B cell (primary cell): ENCODE results near the gene GLRX5. TPM values are rescaled to one million over a fixed set of nuclear protein-coding genes. Genes with fewer than 3 reads are reported as not detected.

Experiments used
- ATAC-seq: fragments of 200-7000 bp; cut with Tn5 transposase; one replicate; pipeline ENCODE4 v1.10.0; 2021; ENCODE audit warnings: low read depth, mild to moderate bottlenecking, moderate number of reproducible peaks, moderate library complexity
- CTCF ChIA-PET: fragments of 350-600 bp; sonication (Branson Sonifier 250); formaldehyde crosslinking; loops from one replicate; lab custom pipeline; 2021; ENCODE audit warnings: antibody characterized with exemption, inconsistent platforms; lab: Charles Lee
- POLR2A ChIA-PET: fragments of 350-600 bp; sonication (Branson Sonifier 250); formaldehyde crosslinking; loops from one replicate; lab custom pipeline; 2021; ENCODE audit warnings: antibody characterized with exemption; lab: Charles Lee
- DNase-seq: peaks from one replicate; pipeline ENCODE4 v3.0.0; 2013
- H2AFZ ChIP-seq: 2 replicates; pipeline ENCODE4 v1.6.1; 2012; ENCODE audit warnings: mild to moderate bottlenecking, low read depth, low read length; ENCODE audit not compliant: insufficient read depth, poor library complexity, severe bottlenecking
- H3K27ac ChIP-seq, 2 donors: 1 replicate in 1 of 2; 2 replicates in 1 of 2; pipeline ENCODE4 v1.5.1; 2012 to 2013; ENCODE audit warnings: low read length in 2 of 2, mild to moderate bottlenecking in 2 of 2, moderate library complexity in 1 of 2
- H3K27me3 ChIP-seq, 4 experiments: fragments of 200-600 bp in 1 of 4; sonication (generic) in 1 of 4; replicated peaks in 1 of 4; 1 replicate in 2 of 4; 2 replicates in 2 of 4; pipeline versions ENCODE4 v1.6.1 to v1.7.0; 2013 to 2016; ENCODE audit warnings: low read length in 3 of 4, mild to moderate bottlenecking in 2 of 4, mixed read lengths in 1 of 4, moderate library complexity in 1 of 4; ENCODE audit not compliant: insufficient read depth in 4 of 4, control insufficient read depth in 3 of 4; ENCODE audit errors: control extremely low read depth in 1 of 4
- H3K36me3 ChIP-seq, 2 experiments: replicated peaks in 1 of 2; 1 replicate in 1 of 2; 2 replicates in 1 of 2; pipeline versions ENCODE4 v1.6.1 to v1.7.1; 2013; ENCODE audit warnings: low read length in 1 of 2; ENCODE audit not compliant: insufficient read depth in 2 of 2, control insufficient read depth in 1 of 2; ENCODE audit errors: control extremely low read depth in 1 of 2, extremely low read depth in 1 of 2
- H3K4me1 ChIP-seq, 2 donors: fragments of 200-600 bp in 1 of 2; sonication (generic) in 1 of 2; 1 replicate in 1 of 2; 2 replicates in 1 of 2; pipeline versions ENCODE4 v1.5.1 to v1.6.1; 2013 to 2017; ENCODE audit warnings: low read length in 2 of 2; ENCODE audit not compliant: control insufficient read depth in 2 of 2, insufficient read depth in 2 of 2
- H3K4me2 ChIP-seq: replicated peaks from 2 replicates; pipeline ENCODE3; 2012; ENCODE audit warnings: mild to moderate bottlenecking, low read depth, low read length; ENCODE audit not compliant: poor library complexity, severe bottlenecking
- H3K4me3 ChIP-seq, 5 experiments: fragments of 200-600 bp in 1 of 5; sonication (generic) in 1 of 5; 1 replicate in 3 of 5; 2 replicates in 2 of 5; pipeline versions ENCODE4 v1.5.1 to v1.7.0; 2011 to 2016; ENCODE audit warnings: low read length in 4 of 5, mild to moderate bottlenecking in 4 of 5, low read depth in 2 of 5, control low read depth in 1 of 5, moderate library complexity in 1 of 5; ENCODE audit not compliant: insufficient read depth in 1 of 5; ENCODE audit errors: control extremely low read depth in 1 of 5, extremely low read depth in 1 of 5
- H3K79me2 ChIP-seq: fragments of 200-600 bp; sonication (generic); one replicate; pipeline ENCODE4 v1.6.0; 2016; ENCODE audit warnings: low read length; ENCODE audit not compliant: control insufficient read depth, insufficient read depth
- H3K9ac ChIP-seq: fragments of 200-600 bp; sonication (generic); 2 replicates; pipeline ENCODE4 v1.6.1; 2017; ENCODE audit warnings: mild to moderate bottlenecking, low read length, moderate library complexity
- H3K9me3 ChIP-seq, 3 donors: one replicate each; pipeline versions ENCODE4 v1.6.1 to v1.7.1; 2013; ENCODE audit warnings: low read length in 2 of 3; ENCODE audit not compliant: control insufficient read depth in 2 of 3, insufficient read depth in 1 of 3; ENCODE audit errors: control extremely low read depth in 1 of 3
- H4K20me1 ChIP-seq: 2 replicates; pipeline ENCODE4 v1.6.0; 2012; ENCODE audit warnings: mild to moderate bottlenecking, low read length; ENCODE audit not compliant: insufficient read depth, control insufficient read depth, poor library complexity, severe bottlenecking
- H3K27ac Mint-ChIP-seq: one replicate; pipeline ENCODE4 v1.8.0; 2021; ENCODE audit warnings: mixed read lengths
- H3K27me3 Mint-ChIP-seq: one replicate; pipeline ENCODE4 v1.8.0; 2021; ENCODE audit warnings: mixed read lengths
- H3K4me1 Mint-ChIP-seq: one replicate; pipeline ENCODE4 v1.8.0; 2021; ENCODE audit warnings: mixed read lengths
- H3K4me3 Mint-ChIP-seq: one replicate; pipeline ENCODE4 v1.8.0; 2021; ENCODE audit warnings: mixed read lengths
- H3K9me3 Mint-ChIP-seq: one replicate; pipeline ENCODE4 v1.8.0; 2022; ENCODE audit warnings: mixed read lengths; ENCODE audit not compliant: insufficient read depth
- CTCF ChIP-seq: fragments of 200-600 bp; IDR thresholded peaks from one replicate; pipeline ENCODE4 v1.8.0; 2022; ENCODE audit warnings: antibody characterized with exemption, mild to moderate bottlenecking
- EZH2 ChIP-seq: IDR thresholded peaks from 2 replicates; pipeline ENCODE4 v1.6.1; 2012; ENCODE audit warnings: borderline replicate concordance, low read depth, mild to moderate bottlenecking, moderate library complexity, low read length; ENCODE audit not compliant: insufficient read depth, poor library complexity, severe bottlenecking
- WGBS: methylation state at CpG from one replicate; pipeline ENCODE4 v1.1.5; 2013; ENCODE audit warnings: missing lambda C conversion rate; ENCODE audit not compliant: insufficient coverage; 5-methylcytosine and 5-hydroxymethylcytosine counted together
- intact Hi-C: fragments of 100-400 bp; cut with micrococcal nuclease; formaldehyde crosslinking; loops from one replicate; pipeline ENCODE4 v1.10.0; 2022
- polyA plus RNA-seq: library from polyadenylated mRNA; depleted of rRNA; stranded (reverse); fragments of >200 nt; gene quantifications from 2 replicates; pipeline ENCODE4 v1.2.3, GENCODE V29; 2012
- total RNA-seq, 2 donors: library from RNA; stranded (reverse); fragments of 120-200 nt in 1 of 2; gene quantifications; 1 replicate in 1 of 2; 2 replicates in 1 of 2; pipeline versions ENCODE4 v1.2.3 to v1.2.4, GENCODE V29; 2013 to 2022

Gene GLRX5
- total and polyA plus RNA-seq, 2 donors (not counting 1 experiment from before 2014, with no cell fraction given) = 7.8 to 18.4 TPM

- no peaks in the 10 kb centered on the region for H3K79me2 ChIP-seq
- H3K9ac ChIP-seq = peak overlapping the region; percentile 12
- ChIA-PET POLR2A (no interaction called here), CTCF (interaction anchor here (1.6 kb wide), 2 partner anchors 11 to 198 kb away, joined by 3 to 4 read pairs; no protein-coding TSS in a partner anchor)
- peak overlapping the region; percentile 52 for H3K4me2 ChIP-seq
- no peak overlapping the region for H3K4me3 ChIP-seq
- peak; percentile 80 for DNase-seq
- Mint-ChIP-seq H3K4me3 (peak overlapping the region; percentile 28), H3K9me3 (no peaks in the 10 kb centered on the region), H3K4me1 (peaks cover 24% of the 10 kb centered on the region), H3K27ac (no peak overlapping the region), H3K27me3 (peaks cover 53% of the 10 kb centered on the region)
- H3K27me3 ChIP-seq = peaks cover 0 to 56% (median 35%) of the 10 kb centered on the region in 4 experiments
- H3K36me3 ChIP-seq = no peaks in the 10 kb centered on the region
- peaks cover 25 to 27% of the 10 kb centered on the region in 2 donors for H3K4me1 ChIP-seq
- H4K20me1 ChIP-seq = no peaks in the 10 kb centered on the region
- intact Hi-C loops = loop anchor here (1.0 to 5.0 kb wide), 2 partner anchors 43 to 90 kb away; no protein-coding TSS in a partner anchor
- no peak overlapping the region for H3K27ac ChIP-seq
- WGBS = 61% methylated on average over 11 of the region's 12 CpGs
- H2AFZ ChIP-seq = no peak overlapping the region
- ATAC-seq = peak; percentile 93
- peaks cover 0 to 6% (median 0%) of the 10 kb centered on the region in 3 donors for H3K9me3 ChIP-seq
- TF ChIP-seq EZH2 (no peak), CTCF (no peak)
Measured at GRCh38 chr14:95577067-95577800, 42.4 kb downstream of the GLRX5 start.

DNA sequence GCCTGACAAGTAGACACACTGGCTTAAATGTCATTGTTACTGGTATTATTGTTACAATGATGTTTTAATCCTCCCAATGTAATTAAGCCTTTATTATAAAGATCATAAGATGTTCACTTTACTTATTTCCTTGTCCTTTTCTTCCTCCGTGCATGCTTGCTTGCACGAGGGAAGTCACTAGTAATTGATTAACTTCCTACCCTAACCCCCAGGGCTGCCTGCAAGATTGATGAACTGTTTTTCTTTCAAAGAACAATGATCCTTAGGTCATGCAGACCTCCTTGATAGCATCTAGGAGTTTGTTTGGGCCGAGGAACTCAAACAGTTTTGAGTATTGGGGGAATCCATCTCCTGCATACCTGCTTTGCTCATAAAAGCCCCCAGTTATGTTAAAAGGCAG, 43.0 kb downstream of the GLRX5 start:
- no peaks in the 10 kb centered on the region for H3K79me2 ChIP-seq
- no peak for DNase-seq
- H4K20me1 ChIP-seq = no peaks in the 10 kb centered on the region
- 11% methylated on average over 3 of the region's 3 CpGs for WGBS
- H3K4me3 ChIP-seq = no peak overlapping the region
- peak overlapping the region; percentile 12 for H3K9ac ChIP-seq
- CTCF ChIA-PET = interaction anchor here (1.6 kb wide), 1 partner anchor 11 kb away, joined by 4 read pairs; no protein-coding TSS in a partner anchor
- ATAC-seq = no peak
- H2AFZ ChIP-seq = no peak overlapping the region
- H3K36me3 ChIP-seq = no peaks in the 10 kb centered on the region
- Mint-ChIP-seq H3K27me3 (peaks cover 50% of the 10 kb centered on the region), H3K4me3 (no peak overlapping the region), H3K4me1 (peaks cover 24% of the 10 kb centered on the region), H3K9me3 (no peaks in the 10 kb centered on the region), H3K27ac (no peak overlapping the region)
- intact Hi-C loops = loop anchor here (1.0 to 5.0 kb wide), 2 partner anchors 44 to 89 kb away; no protein-coding TSS in a partner anchor
- TF ChIP-seq EZH2 (no peak), CTCF (no peak)
- peaks cover 25 to 27% of the 10 kb centered on the region in 2 donors for H3K4me1 ChIP-seq
- peak overlapping the region; percentile 52 for H3K4me2 ChIP-seq
- POLR2A ChIA-PET = no interaction called here
- peaks cover 0 to 6% (median 0%) of the 10 kb centered on the region in 3 donors for H3K9me3 ChIP-seq
- peaks cover 0 to 56% (median 35%) of the 10 kb centered on the region in 4 experiments for H3K27me3 ChIP-seq
- H3K27ac ChIP-seq = no peak overlapping the region
